PC-9 (cell line): ENCODE measurements around the gene DXO. TPM values are rescaled to one million over a fixed set of nuclear protein-coding genes. Genes with fewer than 3 reads are reported as not detected.

ENCODE experiments used
- BruUV-seq: library from RNA; stranded (reverse); fragments of 400-500 nt; replicated peaks from 2 replicates; lab custom pipeline; 2021; lab: Mats Ljungman, UMichigan
- CTCF ChIA-PET: fragments of 300-600 bp; sonication (Branson Sonifier 250); formaldehyde crosslinking; loops from one replicate; lab custom pipeline; 2022; ENCODE audit warnings: antibody characterized with exemption; lab: Charles Lee
- POLR2A ChIA-PET: fragments of 300-600 bp; sonication (Branson Sonifier 250); formaldehyde crosslinking; loops from one replicate; lab custom pipeline; 2022; ENCODE audit warnings: antibody characterized with exemption; ENCODE audit not compliant: unreplicated experiment; lab: Charles Lee
- DNase-seq, 2 experiments: peaks; one replicate each; pipeline versions ENCODE4 v3.0.0 to v3.0.0-alpha.2; 2015 to 2022; ENCODE audit warnings: mixed read lengths in 1 of 2
- H2AFZ ChIP-seq: fragments of 200-600 bp; sonication (generic); 2 replicates; pipeline ENCODE4 v1.8.1; 2017; ENCODE audit warnings: antibody characterized with exemption
- H3F3A ChIP-seq: fragments of 200-600 bp; sonication (generic); 2 replicates; pipeline ENCODE4 v1.8.1; 2017; ENCODE audit warnings: antibody characterized with exemption, mild to moderate bottlenecking, low read depth; ENCODE audit not compliant: insufficient read depth
- H3K27ac ChIP-seq: fragments of 200-600 bp; sonication (generic); 2 replicates; pipeline ENCODE4 v1.6.1; 2016; ENCODE audit warnings: mixed run types
- H3K27me3 ChIP-seq: fragments of 200-600 bp; sonication (generic); 2 replicates; pipeline ENCODE4 v1.6.1; 2016; ENCODE audit warnings: low read depth, mixed run types; ENCODE audit not compliant: insufficient read depth
- H3K36me3 ChIP-seq: fragments of 200-600 bp; sonication (generic); 2 replicates; pipeline ENCODE4 v1.6.1; 2016; ENCODE audit warnings: low read depth, mixed run types
- H3K4me1 ChIP-seq: fragments of 200-600 bp; sonication (generic); replicated peaks from 2 replicates; pipeline ENCODE4 v1.6.1; 2016; ENCODE audit warnings: mixed run types; ENCODE audit not compliant: insufficient read depth
- H3K4me2 ChIP-seq: fragments of 200-600 bp; sonication (generic); 2 replicates; pipeline ENCODE4 v1.6.1; 2017; ENCODE audit warnings: mixed run types
- H3K4me3 ChIP-seq: fragments of 200-600 bp; sonication (generic); 2 replicates; pipeline ENCODE4 v1.6.1; 2016; ENCODE audit warnings: mixed run types
- H3K79me2 ChIP-seq: fragments of 200-600 bp; sonication (generic); 2 replicates; pipeline ENCODE4 v1.6.1; 2017; ENCODE audit warnings: low read depth, mixed run types
- H3K9me2 ChIP-seq: fragments of 200-600 bp; sonication (generic); 2 replicates; pipeline ENCODE4 v1.8.1; 2017; ENCODE audit warnings: mild to moderate bottlenecking; ENCODE audit not compliant: insufficient read depth
- H3K9me3 ChIP-seq: fragments of 200-600 bp; sonication (generic); 2 replicates; pipeline ENCODE4 v1.8.1; 2016; ENCODE audit warnings: low read depth; ENCODE audit not compliant: insufficient read depth
- H4K20me1 ChIP-seq: fragments of 200-600 bp; sonication (generic); 2 replicates; pipeline ENCODE4 v1.8.1; 2017; ENCODE audit not compliant: insufficient read depth
- CTCF ChIP-seq: fragments of 200-600 bp; sonication (generic); conservative IDR thresholded peaks from 2 replicates; pipeline ENCODE4 v1.6.1; 2017; ENCODE audit warnings: mixed run types, antibody characterized with exemption, mild to moderate bottlenecking, moderate library complexity
- EZH2 ChIP-seq: fragments of 200-600 bp; sonication (generic); IDR thresholded peaks from 2 replicates; pipeline ENCODE4 v1.8.0; 2017; ENCODE audit warnings: antibody characterized with exemption, low read depth
- intact Hi-C: fragments of 100-400 bp; cut with micrococcal nuclease; formaldehyde crosslinking; loops from one replicate; pipeline ENCODE4 v1.10.0; 2022; ENCODE audit not compliant: unreplicated experiment
- total RNA-seq: library from RNA; stranded (reverse); gene quantifications from 2 replicates; pipeline ENCODE4 v1.2.3, GENCODE V29; 2021

Gene DXO
- total RNA-seq, 1 experiment from 2014 or later = 24.5 TPM

DNA sequence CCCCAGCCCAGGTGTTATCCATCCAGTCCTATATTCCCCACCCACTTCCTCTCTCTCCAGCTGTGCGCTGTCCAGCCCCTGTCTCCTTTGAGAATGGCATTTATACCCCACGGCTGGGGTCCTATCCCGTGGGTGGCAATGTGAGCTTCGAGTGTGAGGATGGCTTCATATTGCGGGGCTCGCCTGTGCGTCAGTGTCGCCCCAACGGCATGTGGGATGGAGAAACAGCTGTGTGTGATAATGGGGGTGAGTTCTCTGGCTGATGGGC is 43.3 kb downstream of the DXO start:
- no TSS peak for BruUV-seq

GRCh38 chr6:31927863-31928671 is 43.9 kb downstream of the DXO start:
- Histone ChIP-seq H3K27me3 (no peaks in the 10 kb centered on the region), H3K36me3 (no peaks in the 10 kb centered on the region), H3K4me3 (no peak overlapping the region), H3K9me2 (no peaks in the 10 kb centered on the region), H2AFZ (no peak overlapping the region), H3K27ac (no peak overlapping the region), H3K4me2 (no peak overlapping the region), H3K9me3 (no peaks in the 10 kb centered on the region), H3F3A (no peaks in the 10 kb centered on the region), H4K20me1 (no peaks in the 10 kb centered on the region), H3K4me1 (no peaks in the 10 kb centered on the region), H3K79me2 (no peaks in the 10 kb centered on the region)
- intact Hi-C loops = no loop called here
- POLR2A ChIA-PET = interaction anchor here (0.6 kb wide), 1 partner anchor 113 kb away, joined by 4 read pairs; the partner anchor contains the start of genes HSPA1A and HSPA1L
- no peak for DNase-seq
- BruUV-seq = no TSS peak
- no peak for TF ChIP-seq EZH2
- CTCF ChIA-PET = no interaction called here

More for the DNA sequence above, 43.3 kb downstream of the DXO start:
- Histone ChIP-seq H3K9me3 (no peaks in the 10 kb centered on the region), H3K4me2 (no peak overlapping the region), H3K4me3 (no peak overlapping the region), H2AFZ (no peak overlapping the region), H3K27me3 (no peaks in the 10 kb centered on the region), H3K4me1 (no peaks in the 10 kb centered on the region), H3K36me3 (no peaks in the 10 kb centered on the region), H3K27ac (no peak overlapping the region), H3K9me2 (no peaks in the 10 kb centered on the region), H3K79me2 (no peaks in the 10 kb centered on the region), H4K20me1 (no peaks in the 10 kb centered on the region), H3F3A (no peaks in the 10 kb centered on the region)
- ChIA-PET CTCF (no interaction called here), POLR2A (interaction anchor here (0.6 kb wide), 1 partner anchor 114 kb away, joined by 4 read pairs; the partner anchor contains the start of genes HSPA1A and HSPA1L)
- no peak for DNase-seq
- TF ChIP-seq CTCF = no peak
- intact Hi-C loops = no loop called here

DNA sequence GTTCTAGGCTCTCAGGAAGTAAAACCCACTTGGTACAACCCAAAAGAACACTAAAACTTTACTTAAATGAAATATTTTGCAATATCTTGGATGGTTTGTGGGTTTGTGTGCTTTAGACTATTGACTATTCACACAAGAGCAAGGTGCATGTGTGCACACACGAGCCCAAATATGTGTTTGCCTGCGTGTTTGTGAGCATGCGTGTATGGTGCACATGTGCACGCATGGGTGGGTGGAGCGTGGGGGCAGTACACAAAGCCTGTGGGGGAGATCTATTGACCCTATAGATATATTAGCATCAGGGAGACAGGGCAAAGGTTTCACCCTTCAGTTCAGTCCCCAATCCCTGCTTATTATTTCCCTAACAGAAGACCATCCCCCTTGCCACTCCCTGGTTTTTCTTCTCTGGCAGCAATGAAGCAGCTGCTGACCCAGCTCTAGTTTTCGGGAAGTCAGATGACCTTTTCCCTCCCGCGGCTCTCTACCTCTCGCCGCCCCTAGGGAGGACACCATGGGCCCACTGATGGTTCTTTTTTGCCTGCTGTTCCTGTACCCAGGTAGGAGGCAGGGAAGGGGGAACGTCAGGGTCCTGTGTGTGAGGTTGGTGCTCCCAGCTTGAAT is 44.6 kb downstream of the DXO start, which contains the start of gene C2:
TSS of gene C2 (plus strand) at position 476 of the 621 bp plus-strand sequence. CDS start at position 512, 36 bp downstream.
- Histone ChIP-seq H3K27me3 (no peaks in the 10 kb centered on the region), H3K36me3 (no peaks in the 10 kb centered on the region), H3K9me3 (no peaks in the 10 kb centered on the region), H3K9me2 (no peaks in the 10 kb centered on the region), H3K79me2 (no peaks in the 10 kb centered on the region), H3K4me2 (no peak within 1 kb of the TSS), H4K20me1 (no peaks in the 10 kb centered on the region), H3K4me1 (no peaks in the 10 kb centered on the region), H2AFZ (no peak within 1 kb of the TSS), H3F3A (no peaks in the 10 kb centered on the region), H3K4me3 (no peak within 1 kb of the TSS), H3K27ac (no peak within 1 kb of the TSS)
- TF ChIP-seq EZH2 (no peak), CTCF (no peak)
- intact Hi-C loops = no loop called here
- POLR2A ChIA-PET = no interaction called here
- no peak for DNase-seq
- CTCF ChIA-PET = no interaction called here
- no TSS peak for BruUV-seq
